GM21423 (cell line): Measurements from ENCODE around the gene ASCC1.

Source experiments
- ATAC-seq: cut with Tn5 transposase; IDR thresholded peaks from one replicate; pipeline ENCODE4 v1.9.1; 2021; ENCODE audit warnings: mild to moderate bottlenecking, moderate library complexity; ENCODE audit not compliant: unreplicated experiment

Gene ASCC1

GRCh38 chr10:72069751-72070526, 146.1 kb downstream of the ASCC1 start:
- no peak for ATAC-seq

- ATAC-seq: no peak
Measured at GRCh38 chr10:72068901-72069446, 147.1 kb downstream of the ASCC1 start.

GRCh38 chr10:72068126-72068765, 147.8 kb downstream of the ASCC1 start:
- ATAC-seq: no peak

GRCh38 chr10:72067463-72068125, 148.5 kb downstream of the ASCC1 start:
- no peak for ATAC-seq

- ATAC-seq: no peak
Measured at GRCh38 chr10:72066318-72067284, 149.5 kb downstream of the ASCC1 start.

- ATAC-seq: no peak
Measured at GRCh38 chr10:72065439-72066025, 150.5 kb downstream of the ASCC1 start.

- no peak for ATAC-seq
Measured at GRCh38 chr10:72063703-72064391, 152.2 kb downstream of the ASCC1 start.

- ATAC-seq: no peak
Measured at GRCh38 chr10:72062832-72063702, 153.0 kb downstream of the ASCC1 start.

GRCh38 chr10:72062382-72062781, 153.7 kb downstream of the ASCC1 start:
- ATAC-seq: no peak

GRCh38 chr10:72061930-72062329, 154.1 kb downstream of the ASCC1 start:
- ATAC-seq: no peak

- ATAC-seq: no peak
Measured at GRCh38 chr10:72061491-72061890, 154.6 kb downstream of the ASCC1 start.

GRCh38 chr10:72059843-72060822, 155.9 kb downstream of the ASCC1 start:
- ATAC-seq: no peak

GRCh38 chr10:72058989-72059842, 156.9 kb downstream of the ASCC1 start:
- ATAC-seq: no peak

- no peak for ATAC-seq
Measured at GRCh38 chr10:72058347-72058898, 157.7 kb downstream of the ASCC1 start.

GRCh38 chr10:72056932-72057751, 158.9 kb downstream of the ASCC1 start:
- ATAC-seq: no peak
